HEK293T (cell line): ENCODE results near the gene SYNCRIP.

Experiments
- BHLHE40 ChIP-seq: fragments of 450-650 bp; IDR thresholded peaks from 2 replicates; pipeline ENCODE4 v1.6.1; 2016; ENCODE audit warnings: mild to moderate bottlenecking, moderate library complexity, borderline replicate concordance
- ELF4 ChIP-seq: fragments of 450-650 bp; IDR thresholded peaks from 2 replicates; pipeline ENCODE4 v1.6.1; 2017; ENCODE audit warnings: antibody characterized with exemption
- FOXA1 ChIP-seq: fragments of 450-650 bp; IDR thresholded peaks from 2 replicates; pipeline ENCODE4 v1.6.1; 2016; ENCODE audit warnings: mild to moderate bottlenecking
- FOXM1 ChIP-seq: fragments of 450-650 bp; IDR thresholded peaks from 2 replicates; pipeline ENCODE4 v1.6.1; 2017; ENCODE audit warnings: mild to moderate bottlenecking, borderline replicate concordance
- HDGF ChIP-seq: fragments of 450-650 bp; IDR thresholded peaks from 2 replicates; pipeline ENCODE4 v1.6.1; 2017; ENCODE audit warnings: antibody characterized with exemption, borderline replicate concordance
- L3MBTL2 ChIP-seq: fragments of 450-650 bp; conservative IDR thresholded peaks from 2 replicates; pipeline ENCODE4 v1.6.1; 2016; ENCODE audit warnings: mild to moderate bottlenecking
- LEF1 ChIP-seq: fragments of 450-650 bp; IDR thresholded peaks from 2 replicates; pipeline ENCODE4 v1.6.1; 2017; ENCODE audit warnings: mild to moderate bottlenecking, borderline replicate concordance
- NFRKB ChIP-seq: fragments of 450-650 bp; IDR thresholded peaks from 2 replicates; pipeline ENCODE4 v1.6.1; 2016; ENCODE audit warnings: mild to moderate bottlenecking, moderate library complexity
- SP1 ChIP-seq: fragments of 450-650 bp; IDR thresholded peaks from 2 replicates; pipeline ENCODE4 v1.6.1; 2017
- SUZ12 ChIP-seq: fragments of 450-650 bp; IDR thresholded peaks from 2 replicates; pipeline ENCODE4 v1.6.1; 2016; ENCODE audit warnings: mild to moderate bottlenecking
- TARDBP ChIP-seq: fragments of 450-650 bp; IDR thresholded peaks from 2 replicates; pipeline ENCODE4 v1.6.1; 2016
- TF ChIP-seq, protein P1 (sequence below): fragments of 450-650 bp; IDR thresholded peaks from 2 replicates; pipeline ENCODE4 v1.6.1; 2016

GRCh38 chr6:85684133-85684808 is 41.6 kb upstream of the SYNCRIP start:
- no peak for TF ChIP-seq SUZ12
- TF ChIP-seq, protein P1, sequence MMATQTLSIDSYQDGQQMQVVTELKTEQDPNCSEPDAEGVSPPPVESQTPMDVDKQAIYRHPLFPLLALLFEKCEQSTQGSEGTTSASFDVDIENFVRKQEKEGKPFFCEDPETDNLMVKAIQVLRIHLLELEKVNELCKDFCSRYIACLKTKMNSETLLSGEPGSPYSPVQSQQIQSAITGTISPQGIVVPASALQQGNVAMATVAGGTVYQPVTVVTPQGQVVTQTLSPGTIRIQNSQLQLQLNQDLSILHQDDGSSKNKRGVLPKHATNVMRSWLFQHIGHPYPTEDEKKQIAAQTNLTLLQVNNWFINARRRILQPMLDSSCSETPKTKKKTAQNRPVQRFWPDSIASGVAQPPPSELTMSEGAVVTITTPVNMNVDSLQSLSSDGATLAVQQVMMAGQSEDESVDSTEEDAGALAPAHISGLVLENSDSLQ: no peak
- no peak for TF ChIP-seq FOXA1
- TF ChIP-seq TARDBP: no peak
- TF ChIP-seq HDGF: no peak
- TF ChIP-seq FOXM1: no peak
- no peak for TF ChIP-seq L3MBTL2
- TF ChIP-seq LEF1: no peak
- no peak for TF ChIP-seq ELF4
- TF ChIP-seq BHLHE40: no peak
- no peak for TF ChIP-seq NFRKB
- no peak for TF ChIP-seq SP1
